Stimulated activated naive B cell treated with anti-CD40 and anti-IgM and Interleukin-4, amounts not matched to agents 10 μg/mL and 1 μg/mL and 100 μg/mL, for 72 hours (primary cell): ENCODE results near the gene GPC3.

Experiments used
- ATAC-seq, 2 donors: fragments of 150-1000 bp; cut with Tn5 transposase; replicated peaks; 2 replicates each; pipeline ENCODE4 v1.10.0; 2021; ENCODE audit warnings: moderate library complexity in 1 of 2
- DNase-seq: peaks from one replicate; pipeline ENCODE4 v3.0.0; 2021
- H3K27ac Mint-ChIP-seq: one replicate; pipeline ENCODE4 v1.8.0; 2022; ENCODE audit warnings: mild to moderate bottlenecking, mixed read lengths
- H3K27me3 Mint-ChIP-seq, 2 donors: one replicate each; pipeline ENCODE4 v1.8.0; 2022; ENCODE audit warnings: mixed read lengths in 2 of 2
- H3K36me3 Mint-ChIP-seq, 2 donors: one replicate each; pipeline ENCODE4 v1.8.0; 2022; ENCODE audit warnings: mixed read lengths in 2 of 2, mild to moderate bottlenecking in 1 of 2
- H3K4me1 Mint-ChIP-seq, 2 donors: one replicate each; pipeline ENCODE4 v1.8.0; 2022; ENCODE audit warnings: mixed read lengths in 2 of 2, mild to moderate bottlenecking in 1 of 2
- H3K4me3 Mint-ChIP-seq, 2 donors: one replicate each; pipeline ENCODE4 v1.8.0; 2022; ENCODE audit warnings: mild to moderate bottlenecking in 2 of 2, mixed read lengths in 2 of 2, moderate library complexity in 1 of 2
- H3K9me3 Mint-ChIP-seq, 2 donors: one replicate each; pipeline ENCODE4 v1.8.0; 2022; ENCODE audit warnings: mixed read lengths in 2 of 2, mild to moderate bottlenecking in 1 of 2

Gene GPC3

DNA sequence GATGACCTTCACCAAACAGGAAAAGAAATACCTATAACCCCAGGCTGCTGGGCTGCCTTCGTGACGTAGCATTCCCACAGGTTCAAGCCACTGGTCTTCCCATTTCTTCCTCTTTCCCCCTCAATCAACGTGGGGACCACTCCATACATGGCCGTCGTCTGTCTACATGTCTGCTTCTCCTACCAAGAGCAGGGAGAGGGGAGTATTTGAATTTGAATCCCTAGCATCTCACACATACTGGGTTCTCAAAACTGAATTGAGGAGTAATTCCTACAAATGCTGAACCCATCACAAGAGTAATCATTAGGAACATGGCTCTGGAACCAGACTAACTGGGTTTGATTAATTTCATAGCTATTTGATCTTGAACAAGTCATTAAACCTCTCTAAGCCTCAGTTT lies 17.3 kb downstream of the GPC3 start:
- Mint-ChIP-seq H3K4me1 (no peaks in the 10 kb centered on the region), H3K9me3 (no peaks in the 10 kb centered on the region), H3K36me3 (no peaks in the 10 kb centered on the region), H3K27ac (no peak overlapping the region), H3K27me3 (peaks cover 14 to 17% of the 10 kb centered on the region in 2 donors), H3K4me3 (no peak overlapping the region)
- no peak for DNase-seq
- no peak for ATAC-seq

DNA sequence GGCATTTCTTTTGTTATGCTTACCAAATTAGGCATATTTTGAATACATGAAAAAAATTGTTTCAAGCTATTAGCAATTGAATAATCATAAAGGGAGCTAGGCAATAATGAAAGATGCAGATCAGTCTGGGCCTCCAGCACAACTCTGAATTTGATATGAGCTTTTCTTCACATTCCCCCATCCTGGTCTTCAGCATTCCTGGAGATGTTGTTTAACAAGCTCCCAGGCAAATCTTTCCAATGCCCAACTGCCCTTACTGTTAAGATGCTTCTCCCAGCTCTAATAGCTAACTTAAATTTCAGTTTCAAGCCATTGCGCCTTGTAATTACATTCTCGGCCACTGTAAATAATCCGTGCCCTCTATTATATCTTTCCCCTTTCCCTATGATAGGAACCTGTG lies 19.2 kb downstream of the GPC3 start:
- H3K27ac Mint-ChIP-seq, result no peak overlapping the region
- H3K36me3 Mint-ChIP-seq, result no peaks in the 10 kb centered on the region
- H3K27me3 Mint-ChIP-seq, result peaks cover 6 to 11% of the 10 kb centered on the region in 2 donors
- no peaks in the 10 kb centered on the region for H3K4me1 Mint-ChIP-seq
- ATAC-seq, result no peak
- no peak overlapping the region for H3K4me3 Mint-ChIP-seq
- no peak for DNase-seq
- no peaks in the 10 kb centered on the region for H3K9me3 Mint-ChIP-seq

DNA sequence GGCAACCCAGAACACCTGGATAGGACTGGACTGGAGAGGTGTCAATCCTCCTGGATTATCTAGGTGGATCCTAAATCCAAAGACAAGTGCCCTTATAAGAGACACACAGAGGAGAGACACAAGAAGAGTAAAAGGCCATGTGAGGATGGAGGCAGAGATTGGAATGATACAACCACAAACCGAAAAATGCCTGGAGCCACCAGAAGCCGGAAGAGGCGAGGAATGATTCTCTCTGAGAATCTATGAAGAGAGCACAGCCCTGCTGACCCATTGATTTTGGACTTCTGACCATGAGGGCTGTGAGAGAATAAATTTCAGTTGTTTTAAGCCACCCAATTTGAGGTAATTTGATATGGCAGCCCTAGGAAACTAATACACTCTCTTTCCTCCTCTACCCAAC lies 20.1 kb downstream of the GPC3 start:
- H3K36me3 Mint-ChIP-seq, result no peaks in the 10 kb centered on the region
- DNase-seq (no peak), ATAC-seq (no peak)
- H3K9me3 Mint-ChIP-seq, result no peaks in the 10 kb centered on the region
- H3K27ac Mint-ChIP-seq, result no peak overlapping the region
- H3K27me3 Mint-ChIP-seq, result peaks cover 6 to 11% of the 10 kb centered on the region in 2 donors
- H3K4me1 Mint-ChIP-seq, result no peaks in the 10 kb centered on the region
- H3K4me3 Mint-ChIP-seq, result no peak overlapping the region

DNA sequence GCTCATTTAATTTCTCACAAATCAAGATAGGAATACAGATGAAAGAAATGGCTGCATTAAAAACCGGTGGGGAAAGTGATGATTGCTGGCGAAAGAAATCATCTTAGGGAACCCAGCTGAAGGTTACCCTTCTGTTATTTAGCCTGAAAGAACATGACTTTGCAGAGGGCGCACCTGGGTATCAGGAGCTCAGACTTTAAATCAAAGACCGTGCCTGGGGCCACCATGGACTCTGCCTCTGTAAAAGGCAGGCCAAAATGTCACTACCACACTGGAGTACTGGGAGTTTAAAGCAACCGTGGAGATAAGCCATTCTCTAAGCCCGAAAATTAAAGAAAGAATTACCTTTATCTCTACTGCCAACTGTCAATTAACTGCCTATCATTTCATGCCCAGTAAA lies 24.3 kb downstream of the GPC3 start:
- peaks cover 0 to 5% of the 10 kb centered on the region in 2 donors for H3K27me3 Mint-ChIP-seq
- no peaks in the 10 kb centered on the region for H3K9me3 Mint-ChIP-seq
- ATAC-seq (no peak), DNase-seq (no peak)
- no peak overlapping the region for H3K4me3 Mint-ChIP-seq
- no peaks in the 10 kb centered on the region for H3K36me3 Mint-ChIP-seq
- H3K4me1 Mint-ChIP-seq, result no peaks in the 10 kb centered on the region
- no peak overlapping the region for H3K27ac Mint-ChIP-seq

DNA sequence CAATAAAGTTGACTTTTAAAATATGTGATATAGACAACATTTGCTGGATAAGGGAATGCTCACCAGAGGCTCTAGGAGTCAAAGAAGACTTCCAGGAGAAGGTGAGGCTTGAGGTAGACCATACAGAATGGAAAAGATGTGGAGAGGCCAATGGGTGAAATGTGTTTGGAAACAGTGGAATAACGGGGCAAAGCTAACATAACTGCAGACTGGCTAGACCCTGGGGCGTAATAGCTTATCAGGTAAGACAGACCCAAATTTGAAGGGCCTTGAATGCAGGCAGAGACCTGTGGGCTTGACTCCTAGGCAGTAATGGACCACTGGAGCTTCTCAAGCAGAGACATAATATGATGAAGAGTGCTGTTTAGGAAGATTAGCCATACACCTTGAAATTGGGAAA lies 25.4 kb downstream of the GPC3 start:
- H3K36me3 Mint-ChIP-seq, result peaks cover 0 to 1% of the 10 kb centered on the region in 2 donors
- no peak for DNase-seq
- ATAC-seq, result no peak
- H3K27me3 Mint-ChIP-seq, result peaks cover 0 to 6% of the 10 kb centered on the region in 2 donors
- H3K9me3 Mint-ChIP-seq, result peaks cover 0 to 2% of the 10 kb centered on the region in 2 donors
- H3K4me1 Mint-ChIP-seq, result no peaks in the 10 kb centered on the region
- H3K4me3 Mint-ChIP-seq, result no peak overlapping the region
- no peak overlapping the region for H3K27ac Mint-ChIP-seq

DNA sequence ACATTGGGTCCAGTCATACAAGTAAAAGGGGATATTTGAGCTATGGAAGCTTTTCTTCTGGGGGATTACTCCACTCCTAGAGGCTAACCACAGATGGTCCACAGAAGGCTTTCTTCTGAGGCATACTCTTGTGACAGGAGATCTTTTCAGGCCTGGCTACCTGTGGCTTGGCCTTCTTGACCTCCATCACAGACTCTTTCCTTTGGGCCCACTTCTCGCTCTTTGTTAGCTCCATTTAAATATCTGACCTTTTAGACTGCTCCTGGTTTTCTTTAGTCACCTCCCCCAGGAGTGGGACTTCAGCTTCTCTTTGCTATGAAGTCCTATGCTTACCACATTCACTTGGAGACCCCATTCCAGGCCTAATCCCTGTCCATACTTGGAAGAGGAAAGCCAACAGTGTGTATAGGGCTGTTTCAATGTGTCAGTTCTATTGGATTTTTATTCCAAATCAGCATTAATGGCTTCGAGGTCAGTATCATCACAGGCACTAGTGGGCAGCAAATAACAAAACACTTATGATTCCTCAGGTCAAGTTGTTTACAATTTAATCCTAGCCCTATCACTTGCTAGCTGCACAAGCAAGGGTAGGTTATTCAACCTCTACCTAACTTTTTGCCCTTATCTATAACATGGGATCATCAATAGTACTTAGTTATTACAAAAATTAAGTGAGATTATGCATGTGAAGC lies 26.3 kb downstream of the GPC3 start:
- Mint-ChIP-seq H3K9me3 (peaks cover 0 to 2% of the 10 kb centered on the region in 2 donors), H3K4me1 (no peaks in the 10 kb centered on the region), H3K27me3 (peaks cover 0 to 6% of the 10 kb centered on the region in 2 donors), H3K27ac (no peak overlapping the region), H3K36me3 (peaks cover 0 to 1% of the 10 kb centered on the region in 2 donors), H3K4me3 (no peak overlapping the region)
- ATAC-seq (no peak), DNase-seq (no peak)

DNA sequence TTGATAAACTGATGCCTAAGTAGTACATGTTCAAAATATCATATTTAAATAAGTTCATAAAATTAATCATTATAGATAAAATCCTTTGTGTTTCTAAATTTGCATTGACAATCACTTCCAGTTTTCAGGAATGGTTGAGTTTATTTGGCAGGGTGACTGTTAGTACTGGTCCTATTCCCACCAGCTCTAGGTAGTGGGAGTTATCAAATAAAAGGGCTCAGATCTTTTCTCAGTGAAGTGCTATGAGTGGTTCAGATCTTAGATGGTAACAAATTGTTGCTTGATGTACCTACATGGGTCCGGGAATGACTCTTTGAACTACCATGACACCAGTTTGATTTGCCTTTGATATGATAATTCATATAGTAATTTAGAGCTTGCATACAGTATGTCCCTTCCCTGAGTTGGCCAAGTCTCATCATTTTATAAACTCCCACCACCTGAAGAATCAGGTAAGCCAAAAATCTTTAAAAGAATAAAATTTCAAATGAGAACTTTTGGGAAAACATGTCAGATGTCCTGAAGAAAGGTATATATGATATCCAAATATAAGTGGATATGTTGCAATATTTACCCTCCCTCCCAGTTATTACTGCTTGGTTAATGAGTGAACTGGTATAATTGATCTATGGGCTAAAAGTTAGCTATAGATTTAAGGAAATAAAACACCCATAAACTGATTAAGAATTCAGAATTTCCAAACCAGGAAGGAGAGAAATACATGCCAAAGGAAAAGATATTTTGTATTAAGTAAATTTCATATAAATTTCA lies 28.6 kb downstream of the GPC3 start:
- Mint-ChIP-seq H3K4me1 (no peaks in the 10 kb centered on the region), H3K4me3 (no peak overlapping the region), H3K9me3 (peaks cover 3 to 5% of the 10 kb centered on the region in 2 donors), H3K36me3 (peaks cover 0 to 1% of the 10 kb centered on the region in 2 donors), H3K27ac (no peak overlapping the region), H3K27me3 (peaks cover 0 to 12% of the 10 kb centered on the region in 2 donors)
- DNase-seq (no peak), ATAC-seq (no peak)

DNA sequence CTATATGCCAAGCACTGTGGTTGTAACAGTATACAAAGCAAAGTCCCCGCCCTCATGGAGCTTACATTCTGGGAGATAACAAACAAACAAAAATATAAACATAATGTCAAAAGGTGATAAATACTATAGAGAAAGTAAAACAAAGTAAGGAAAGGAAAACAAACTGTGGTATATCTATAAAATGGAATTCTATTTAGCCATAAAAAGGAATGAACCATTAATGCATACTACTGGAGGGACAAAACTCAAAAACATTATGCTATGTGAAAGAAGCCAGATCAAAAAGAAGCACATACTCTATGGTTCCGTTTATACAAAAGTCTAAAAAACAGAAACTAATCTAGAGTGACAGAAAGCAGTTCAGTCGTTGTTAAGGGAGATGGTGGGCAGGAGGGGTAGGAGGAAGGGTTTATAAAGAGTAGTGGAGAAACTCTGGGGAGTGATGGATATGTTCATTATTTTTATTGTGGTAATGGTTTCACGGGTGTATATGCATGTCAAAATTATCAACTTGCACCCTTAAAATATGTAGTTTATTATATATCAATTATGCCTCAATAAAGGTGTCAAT lies 31.5 kb downstream of the GPC3 start:
- Mint-ChIP-seq H3K9me3 (peaks cover 3 to 5% of the 10 kb centered on the region in 2 donors), H3K4me3 (no peak overlapping the region), H3K27ac (no peak overlapping the region), H3K4me1 (no peaks in the 10 kb centered on the region), H3K36me3 (peaks cover 0 to 1% of the 10 kb centered on the region in 2 donors), H3K27me3 (peaks cover 0 to 12% of the 10 kb centered on the region in 2 donors)
- ATAC-seq, result no peak
- DNase-seq, result no peak

DNA sequence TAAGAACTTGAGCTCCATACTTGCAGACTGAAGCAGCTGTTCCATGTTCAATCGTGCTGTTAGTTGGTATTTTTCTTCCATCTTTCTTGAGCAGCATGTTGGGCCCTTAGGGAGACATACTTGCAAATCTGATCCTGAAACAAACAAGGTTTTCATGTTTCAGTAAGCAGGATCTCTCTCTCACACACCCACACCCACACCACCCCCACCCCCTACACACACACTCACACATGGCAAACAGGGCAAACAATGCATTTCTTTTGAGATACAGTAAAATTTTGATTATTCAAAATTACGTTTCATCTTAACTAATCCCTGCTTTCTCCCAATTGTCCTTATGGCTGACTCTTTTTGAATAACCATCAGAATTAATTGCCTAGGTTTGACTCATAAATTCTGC lies 32.3 kb downstream of the GPC3 start:
- H3K27me3 Mint-ChIP-seq, result peaks cover 0 to 15% of the 10 kb centered on the region in 2 donors
- no peak for DNase-seq
- ATAC-seq, result no peak
- H3K4me3 Mint-ChIP-seq, result no peak overlapping the region
- H3K27ac Mint-ChIP-seq, result no peak overlapping the region
- H3K36me3 Mint-ChIP-seq, result peaks cover 0 to 1% of the 10 kb centered on the region in 2 donors
- peaks cover 3 to 5% of the 10 kb centered on the region in 2 donors for H3K9me3 Mint-ChIP-seq
- H3K4me1 Mint-ChIP-seq, result no peaks in the 10 kb centered on the region

DNA sequence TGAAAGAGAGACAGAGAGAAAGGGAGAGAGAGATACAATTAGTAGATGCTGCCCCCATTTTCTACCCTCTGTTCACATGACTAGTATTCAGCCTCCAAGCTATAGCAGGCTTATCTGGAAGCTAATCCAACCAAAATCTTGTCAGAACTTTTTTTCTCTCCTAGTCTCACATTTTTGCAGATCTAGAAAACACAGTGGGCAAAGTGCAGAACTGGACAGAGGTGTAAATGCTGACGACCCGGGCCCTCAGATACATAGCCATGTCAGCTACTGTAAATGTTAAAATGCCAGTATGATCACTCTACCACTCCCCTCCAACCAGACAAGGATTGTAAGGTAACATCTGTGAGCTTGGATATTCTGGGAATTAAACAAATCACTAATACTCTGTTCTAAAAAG lies 34.3 kb downstream of the GPC3 start:
- no peak overlapping the region for H3K27ac Mint-ChIP-seq
- peaks cover 0 to 25% of the 10 kb centered on the region in 2 donors for H3K27me3 Mint-ChIP-seq
- H3K4me1 Mint-ChIP-seq, result no peaks in the 10 kb centered on the region
- DNase-seq (no peak), ATAC-seq (no peak)
- no peak overlapping the region for H3K4me3 Mint-ChIP-seq
- peaks cover 0 to 1% of the 10 kb centered on the region in 2 donors for H3K36me3 Mint-ChIP-seq
- peaks cover 3 to 5% of the 10 kb centered on the region in 2 donors for H3K9me3 Mint-ChIP-seq

DNA sequence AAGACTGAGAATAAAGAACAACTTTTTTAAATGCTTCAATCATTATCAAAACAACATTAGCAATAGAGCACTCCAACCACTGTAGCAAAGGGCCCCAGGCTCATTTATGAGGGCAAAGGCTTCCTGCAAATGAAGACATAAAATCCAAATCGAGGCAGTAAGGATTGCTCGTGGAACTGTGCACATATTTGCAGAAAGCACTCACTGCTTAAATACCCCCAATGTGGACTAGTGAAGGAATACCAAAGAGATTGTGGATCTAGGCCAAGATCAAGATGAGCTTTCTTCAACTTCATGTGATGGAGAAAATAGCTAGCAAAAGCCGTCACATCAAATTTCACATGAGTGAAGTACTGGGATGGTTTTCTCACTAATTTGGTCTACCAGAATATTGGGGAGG lies 35.2 kb downstream of the GPC3 start:
- no peaks in the 10 kb centered on the region for H3K36me3 Mint-ChIP-seq
- DNase-seq, result no peak
- H3K27ac Mint-ChIP-seq, result no peak overlapping the region
- peaks cover 2 to 5% of the 10 kb centered on the region in 2 donors for H3K9me3 Mint-ChIP-seq
- H3K27me3 Mint-ChIP-seq, result peaks cover 0 to 22% of the 10 kb centered on the region in 2 donors
- H3K4me3 Mint-ChIP-seq, result no peak overlapping the region
- H3K4me1 Mint-ChIP-seq, result no peaks in the 10 kb centered on the region
- no peak for ATAC-seq

DNA sequence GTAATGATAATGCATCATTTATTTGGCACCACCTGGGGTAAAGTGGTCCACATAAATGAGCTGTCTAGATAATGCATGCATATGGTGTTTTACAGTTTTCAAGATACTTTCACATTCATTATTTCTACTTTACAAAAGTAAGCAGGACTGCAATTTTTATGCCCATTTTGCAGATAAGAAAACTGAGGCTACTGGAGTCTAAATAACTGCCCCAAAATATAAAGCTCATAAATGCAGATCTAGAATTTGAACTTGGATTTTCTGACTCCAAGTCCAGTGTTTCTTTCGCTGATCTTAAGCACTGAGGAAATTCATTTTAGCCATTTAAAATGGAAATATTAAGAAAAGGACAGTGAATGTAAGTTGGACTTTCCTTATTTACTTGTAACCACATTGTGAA lies 36.5 kb downstream of the GPC3 start:
- H3K27ac Mint-ChIP-seq, result no peak overlapping the region
- H3K9me3 Mint-ChIP-seq, result peaks cover 1 to 3% of the 10 kb centered on the region in 2 donors
- no peak overlapping the region for H3K4me3 Mint-ChIP-seq
- DNase-seq, result no peak
- peaks cover 0 to 17% of the 10 kb centered on the region in 2 donors for H3K27me3 Mint-ChIP-seq
- H3K36me3 Mint-ChIP-seq, result no peaks in the 10 kb centered on the region
- H3K4me1 Mint-ChIP-seq, result no peaks in the 10 kb centered on the region
- ATAC-seq, result no peak

DNA sequence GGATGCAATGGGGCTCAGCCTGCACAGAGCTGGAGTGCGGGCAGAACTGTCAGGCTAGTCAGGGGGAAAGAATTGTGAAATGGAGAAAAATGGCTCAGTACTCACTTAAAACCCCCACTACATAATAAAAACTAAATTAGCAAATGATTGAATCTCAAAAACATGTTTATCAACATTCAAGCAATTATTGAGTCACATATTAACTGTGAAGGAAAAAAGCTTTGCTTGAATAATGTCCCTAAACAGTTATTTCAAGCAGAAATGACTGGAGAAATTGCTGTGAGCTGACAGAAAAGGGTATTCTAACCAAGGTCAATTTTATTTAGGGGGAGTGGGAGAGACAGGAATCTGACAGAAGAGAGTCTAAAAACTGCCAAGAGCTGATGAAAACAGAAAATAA lies 37.4 kb downstream of the GPC3 start:
- no peaks in the 10 kb centered on the region for H3K4me1 Mint-ChIP-seq
- ATAC-seq (no peak), DNase-seq (no peak)
- no peak overlapping the region for H3K27ac Mint-ChIP-seq
- no peak overlapping the region for H3K4me3 Mint-ChIP-seq
- no peaks in the 10 kb centered on the region for H3K36me3 Mint-ChIP-seq
- H3K27me3 Mint-ChIP-seq, result peaks cover 0 to 13% of the 10 kb centered on the region in 2 donors
- H3K9me3 Mint-ChIP-seq, result no peaks in the 10 kb centered on the region

DNA sequence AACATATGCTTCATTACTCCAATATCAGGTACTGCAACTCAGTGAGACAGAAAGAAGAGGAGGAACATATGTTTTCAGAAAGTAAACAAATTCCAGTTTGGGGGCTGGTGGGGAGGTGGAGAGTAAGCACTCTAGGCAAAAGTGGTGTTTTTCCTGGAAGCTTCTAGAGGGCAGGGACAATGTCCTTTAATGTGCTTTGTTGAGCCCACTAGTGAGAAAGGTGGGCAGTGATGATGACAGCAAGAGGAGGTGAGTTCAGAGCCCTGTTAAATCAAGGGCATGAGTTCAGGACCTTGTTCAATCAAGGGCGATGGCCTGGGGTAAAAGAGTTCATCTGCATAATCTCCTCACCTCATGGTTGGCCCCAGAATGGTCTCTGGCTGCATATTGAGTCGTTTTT lies 38.4 kb downstream of the GPC3 start:
- Mint-ChIP-seq H3K9me3 (no peaks in the 10 kb centered on the region), H3K4me3 (no peak overlapping the region), H3K27ac (no peak overlapping the region), H3K36me3 (no peaks in the 10 kb centered on the region), H3K27me3 (peaks cover 0 to 13% of the 10 kb centered on the region in 2 donors), H3K4me1 (no peaks in the 10 kb centered on the region)
- ATAC-seq (no peak), DNase-seq (no peak)

DNA sequence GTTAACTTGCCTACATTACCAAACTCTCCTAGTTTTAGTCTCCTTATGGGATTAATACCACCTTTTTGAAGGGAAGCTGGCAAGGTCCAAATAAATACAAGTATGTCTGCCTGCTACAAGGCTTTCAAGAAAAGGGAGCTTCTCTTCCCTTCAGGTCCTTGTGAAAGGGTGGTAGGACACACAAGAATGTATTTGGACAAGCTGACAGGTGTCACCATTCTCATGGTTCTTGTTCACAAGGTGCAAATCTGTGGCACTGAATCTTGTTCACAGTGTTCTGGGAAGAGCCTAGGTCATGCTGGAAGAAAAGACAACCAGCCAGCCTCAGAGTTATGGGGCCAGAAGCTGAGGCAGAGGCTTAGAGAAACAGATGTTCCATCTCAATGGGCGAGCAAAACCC lies 41.9 kb downstream of the GPC3 start:
- no peaks in the 10 kb centered on the region for H3K4me1 Mint-ChIP-seq
- no peaks in the 10 kb centered on the region for H3K9me3 Mint-ChIP-seq
- DNase-seq (no peak), ATAC-seq (no peak)
- no peak overlapping the region for H3K27ac Mint-ChIP-seq
- peaks cover 0 to 13% of the 10 kb centered on the region in 2 donors for H3K27me3 Mint-ChIP-seq
- no peaks in the 10 kb centered on the region for H3K36me3 Mint-ChIP-seq
- no peak overlapping the region for H3K4me3 Mint-ChIP-seq
